ENCODE data around the gene CYP51A1. TPM values are rescaled to one million over a fixed set of nuclear protein-coding genes. Genes with fewer than 3 reads are reported as not detected.
A peak's percentile ranks its signal among the peaks of the same experiment; 100 is the strongest.

Gene CYP51A1
- polyA plus RNA-seq (2011; rRNA removed) (12.6 and 18.1 TPM in 2 replicates), polyA plus RNA-seq (2017; fragmentation: RNase III; extraction: RNeasy Plus Mini Kit Qiagen cat#74134 plus additional on column Dnase treatment) (39.5 to 57.3 TPM (median 51.8 TPM) in 3 replicates), polyA minus RNA-seq (2011; rRNA and poly(A)+ RNA removed) (7.2 and 9.1 TPM in 2 replicates)
- polyA plus RNA-seq (2012; cell fraction: cytosol; rRNA removed) = 6.4 and 8.8 TPM in 2 replicates
- polyA plus RNA-seq (2012; cell fraction: nucleus; rRNA removed) = 3.5 and 8.5 TPM in 2 replicates

GRCh38 chr7:92134271-92135051, at the start of gene CYP51A1:
CYP51A1 (minus strand) TSS chr7:92134477; CDS start chr7:92134364, 113 bp downstream.
- ATAC-seq = peak; percentile 93 to 94
- POLR2A ChIA-PET = interaction anchor here (0.9 to 1.6 kb wide), 2 partner anchors 111 to 313 kb away, joined by 3 to 7 read pairs; partner anchors contain the start of genes ANKIB1, GATAD1 and KRIT1
- H3K9me3 ChIP-seq = no peaks in the 10 kb centered on the region
- DNase-seq (ENCODE audit: low read depth in 1 of 2, low spot score in 1 of 2) = peak; percentile 89 to 95
- peak within 1 kb of the TSS; percentile 96 to 98 for H3K27ac ChIP-seq
- H3K4me3 ChIP-seq = peak within 1 kb of the TSS; percentile 92
- H3K4me1 ChIP-seq = peaks cover 13% of the 10 kb centered on the region; the same call in 2 of the 3 replicates
- 3% methylated on average over 47 of the region's 73 CpGs for WGBS (ENCODE audit: missing lambda C conversion rate)
- no peak for FAIRE-seq
- CTCF ChIA-PET = interaction anchor here (0.9 to 2.4 kb wide), 6 partner anchors 10 to 64 kb away, joined by 3 to 21 read pairs (median 4); no protein-coding TSS in a partner anchor
- H3K4me2 ChIP-seq = peak within 1 kb of the TSS; percentile 79
- TF ChIP-seq CHD4 (IDR thresholded peaks at IDR 0.05; ENCODE audit: borderline replicate concordance) = no peak
- TF ChIP-seq RCOR1 (IDR thresholded peaks at IDR 0.05; ENCODE audit: low read depth, low read length) = no peak
- no peak for TF ChIP-seq ATOH8 (CRISPR knock-in tag; IDR thresholded peaks at IDR 0.05; ENCODE audit: low read depth)
- peak; percentile 85; the same call in 1 of the 2 replicates for TF ChIP-seq MYC (IDR thresholded peaks at IDR 0.05; ENCODE audit: borderline replicate concordance, low read length)
- TF ChIP-seq TFCP2L1 (CRISPR knock-in tag; IDR thresholded peaks at IDR 0.05) = no peak
- no peak for TF ChIP-seq KDM5A (IDR thresholded peaks at IDR 0.05)
- TF ChIP-seq HES2 (IDR thresholded peaks at IDR 0.05) = no peak
- TF ChIP-seq NPAS2 (CRISPR knock-in tag; IDR thresholded peaks at IDR 0.05; ENCODE audit: borderline replicate concordance) = no peak
- peak; percentile 93 for TF ChIP-seq MAX (IDR thresholded peaks at IDR 0.05)
- TF ChIP-seq GATA3 (IDR thresholded peaks at IDR 0.05; ENCODE audit: borderline replicate concordance) = peak; percentile 41; the same call in 1 of the 2 replicates
- TF ChIP-seq BHLHE40 (IDR thresholded peaks at IDR 0.05; ENCODE audit: low read depth, low read length) = 0 out of 2 replicates have a peak, but pooled peaks have one; percentile 7
- no peak for TF ChIP-seq JUNB (IDR thresholded peaks at IDR 0.05)
- TF ChIP-seq HOXB5 (CRISPR knock-in tag; IDR thresholded peaks at IDR 0.05) = peak; percentile 55; the same call in 1 of the 2 replicates
- peak; percentile 78 for TF ChIP-seq CHD2 (IDR thresholded peaks at IDR 0.05; ENCODE audit: low read length, partially characterized antibody)
- TF ChIP-seq MAFK (IDR thresholded peaks at IDR 0.05; ENCODE audit: partially characterized antibody) = no peak
- TF ChIP-seq HMGXB4 (CRISPR knock-in tag; IDR thresholded peaks at IDR 0.05; ENCODE audit: borderline replicate concordance) = peak; percentile 90
- no peak for TF ChIP-seq NR3C1 (IDR thresholded peaks at IDR 0.05)
- no peak for TF ChIP-seq POLR2AphosphoS2 (conservative IDR thresholded peaks at IDR 0.05; ENCODE audit: low read length)
- 0 out of 2 replicates have a peak, but pooled peaks have one; percentile 36 for TF ChIP-seq RARB (CRISPR knock-in tag; IDR thresholded peaks at IDR 0.05)
- no peak; the same call in 2 of the 3 replicates for TF ChIP-seq SMC3 (IDR thresholded peaks at IDR 0.05)
- no peak for TF ChIP-seq ZC3H11A (IDR thresholded peaks at IDR 0.05)
- no peak for TF ChIP-seq SREBF2 (IDR thresholded peaks at IDR 0.05)
- no peak for TF ChIP-seq NFE2L2 (conservative IDR thresholded peaks at IDR 0.05; ENCODE audit: low read length)
- no peak for TF ChIP-seq ZNF302 (CRISPR knock-in tag; IDR thresholded peaks at IDR 0.05)
- TF ChIP-seq TP53 (CRISPR knock-in tag; IDR thresholded peaks at IDR 0.05) = no peak; the same call in 1 of the 2 replicates
- no peak; the same call in 1 of the 2 replicates for TF ChIP-seq FOXS1 (CRISPR knock-in tag; IDR thresholded peaks at IDR 0.05)
- TF ChIP-seq USF2 (IDR thresholded peaks at IDR 0.05) = 0 out of 2 replicates have a peak, but pooled peaks have one; percentile 20
- TF ChIP-seq ZSCAN20 (CRISPR knock-in tag; IDR thresholded peaks at IDR 0.05) = no peak
- TF ChIP-seq ZFP36 (IDR thresholded peaks at IDR 0.05; ENCODE audit: borderline replicate concordance, partially characterized antibody) = no peak
- no peak for TF ChIP-seq CBX2 (IDR thresholded peaks at IDR 0.05; ENCODE audit: borderline replicate concordance, low read depth)
- no peak; the same call in 1 of the 2 replicates for TF ChIP-seq HOXB13 (CRISPR knock-in tag; IDR thresholded peaks at IDR 0.05; ENCODE audit: low read depth)
- TF ChIP-seq REST (IDR thresholded peaks at IDR 0.05) = peak; percentile 51; the same call in 1 of the 2 replicates
